Neural progenitor cell (in vitro differentiated cells): ENCODE results near the gene TNIK. TPM values are rescaled to one million over a fixed set of nuclear protein-coding genes. Genes with fewer than 3 reads are reported as not detected.

Experiments
- DNase-seq: peaks from one replicate; pipeline ENCODE4 v3.0.0-alpha.2; 2016; ENCODE audit warnings: low spot score
- H2AFZ ChIP-seq: fragments of 200-600 bp; sonication (generic); replicated peaks from 2 replicates; pipeline ENCODE4 v1.6.1; 2016; ENCODE audit warnings: antibody characterized with exemption
- H3F3A ChIP-seq: fragments of 200-600 bp; sonication (generic); 2 replicates; pipeline ENCODE4 v1.6.1; 2016; ENCODE audit warnings: antibody characterized with exemption, low read depth
- H3K27ac ChIP-seq: fragments of 200-600 bp; sonication (generic); 2 replicates; pipeline ENCODE4 v1.5.1; 2016; ENCODE audit warnings: mild to moderate bottlenecking
- H3K27me3 ChIP-seq: fragments of 200-600 bp; sonication (generic); 2 replicates; pipeline ENCODE4 v1.6.1; 2016; ENCODE audit warnings: mild to moderate bottlenecking, moderate library complexity
- H3K36me3 ChIP-seq: fragments of 200-600 bp; sonication (generic); 2 replicates; pipeline ENCODE4 v1.5.1; 2016
- H3K4me1 ChIP-seq: fragments of 200-600 bp; sonication (generic); 2 replicates; pipeline ENCODE4 v1.6.1; 2016; ENCODE audit warnings: mixed run types
- H3K4me2 ChIP-seq: fragments of 200-600 bp; sonication (generic); 2 replicates; pipeline ENCODE4 v1.6.1; 2016
- H3K4me3 ChIP-seq: fragments of 200-600 bp; sonication (generic); 2 replicates; pipeline ENCODE4 v1.5.1; 2016
- H3K79me2 ChIP-seq: fragments of 200-600 bp; sonication (generic); 2 replicates; pipeline ENCODE4 v1.6.1; 2016; ENCODE audit warnings: low read depth
- H3K9ac ChIP-seq: fragments of 200-600 bp; sonication (generic); 2 replicates; pipeline ENCODE4 v1.6.1; 2016
- H3K9me3 ChIP-seq: fragments of 200-600 bp; sonication (generic); 2 replicates; pipeline ENCODE4 v1.5.1; 2016; ENCODE audit warnings: low read depth
- H4K20me1 ChIP-seq: fragments of 200-600 bp; sonication (generic); 2 replicates; pipeline ENCODE4 v1.6.1; 2016; ENCODE audit warnings: low read depth
- H3K27ac Mint-ChIP-seq: 3 replicates; pipeline ENCODE4 v1.8.0; 2021; ENCODE audit warnings: mixed read lengths
- H3K27me3 Mint-ChIP-seq: 2 replicates; pipeline ENCODE4 v1.8.0; 2022; ENCODE audit warnings: low read depth, mild to moderate bottlenecking, inconsistent platforms, moderate library complexity, mixed read lengths; ENCODE audit not compliant: insufficient read depth
- H3K36me3 Mint-ChIP-seq: 3 replicates; pipeline ENCODE4 v1.8.0; 2021; ENCODE audit warnings: mixed read lengths
- H3K4me1 Mint-ChIP-seq: 3 replicates; pipeline ENCODE4 v1.8.0; 2021; ENCODE audit warnings: mixed read lengths
- H3K4me3 Mint-ChIP-seq: 3 replicates; pipeline ENCODE4 v1.8.0; 2021; ENCODE audit warnings: mild to moderate bottlenecking, moderate library complexity, mixed read lengths
- H3K9me3 Mint-ChIP-seq: 3 replicates; pipeline ENCODE4 v1.8.0; 2020; ENCODE audit warnings: mixed read lengths
- EZH2 ChIP-seq: fragments of 200-600 bp; sonication (generic); IDR thresholded peaks from 2 replicates; pipeline ENCODE4 v1.6.1; 2017; ENCODE audit warnings: antibody characterized with exemption, mild to moderate bottlenecking, moderate library complexity
- EZH2phosphoT487 ChIP-seq: fragments of 200-600 bp; sonication (generic); IDR thresholded peaks from 2 replicates; pipeline ENCODE4 v1.6.1; 2017; ENCODE audit warnings: antibody characterized with exemption
- total RNA-seq: library from RNA; depleted of rRNA; stranded (reverse); fragments of >200 nt; gene quantifications from 2 replicates; pipeline ENCODE4 v1.2.3, GENCODE V29; 2015; ENCODE audit warnings: low replicate concordance
- TF ChIP-seq, protein P1 (sequence below): fragments of 200-600 bp; sonication (generic); IDR thresholded peaks from 2 replicates; pipeline ENCODE4 v1.5.1; 2017; ENCODE audit warnings: antibody characterized with exemption, mild to moderate bottlenecking

Gene TNIK
- total RNA-seq, 1 donor from 2014 or later: 3.0 TPM

DNA sequence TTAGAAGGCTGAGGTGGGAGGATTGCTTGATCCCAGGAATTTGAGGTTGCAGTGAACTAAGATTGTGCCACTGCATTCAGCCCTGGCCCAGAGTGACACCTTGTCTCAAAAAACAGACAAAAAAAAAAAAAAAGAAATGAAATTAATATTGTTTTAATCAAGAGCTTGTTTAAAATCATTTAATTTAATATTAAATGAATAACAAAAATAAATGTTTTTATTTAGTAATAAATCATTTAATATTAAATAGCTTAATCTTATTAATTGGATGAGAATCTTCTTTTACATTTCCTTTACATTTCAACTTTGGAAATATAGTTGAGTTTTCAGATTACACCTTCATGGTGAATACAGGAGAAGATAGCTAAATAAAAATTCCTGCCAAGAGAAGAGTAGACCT is 29.7 kb downstream of the TNIK start:
- no peak overlapping the region for H3K4me3 Mint-ChIP-seq
- H3K27me3 ChIP-seq: no peaks in the 10 kb centered on the region
- peaks cover 5% of the 10 kb centered on the region for H3K9me3 ChIP-seq
- H3K9me3 Mint-ChIP-seq: no peaks in the 10 kb centered on the region
- no peaks in the 10 kb centered on the region for H3K27me3 Mint-ChIP-seq
- peaks cover 6% of the 10 kb centered on the region for H3K36me3 Mint-ChIP-seq
- no peaks in the 10 kb centered on the region for H3K4me1 Mint-ChIP-seq
- H3K9ac ChIP-seq: no peak overlapping the region
- TF ChIP-seq, protein P1, sequence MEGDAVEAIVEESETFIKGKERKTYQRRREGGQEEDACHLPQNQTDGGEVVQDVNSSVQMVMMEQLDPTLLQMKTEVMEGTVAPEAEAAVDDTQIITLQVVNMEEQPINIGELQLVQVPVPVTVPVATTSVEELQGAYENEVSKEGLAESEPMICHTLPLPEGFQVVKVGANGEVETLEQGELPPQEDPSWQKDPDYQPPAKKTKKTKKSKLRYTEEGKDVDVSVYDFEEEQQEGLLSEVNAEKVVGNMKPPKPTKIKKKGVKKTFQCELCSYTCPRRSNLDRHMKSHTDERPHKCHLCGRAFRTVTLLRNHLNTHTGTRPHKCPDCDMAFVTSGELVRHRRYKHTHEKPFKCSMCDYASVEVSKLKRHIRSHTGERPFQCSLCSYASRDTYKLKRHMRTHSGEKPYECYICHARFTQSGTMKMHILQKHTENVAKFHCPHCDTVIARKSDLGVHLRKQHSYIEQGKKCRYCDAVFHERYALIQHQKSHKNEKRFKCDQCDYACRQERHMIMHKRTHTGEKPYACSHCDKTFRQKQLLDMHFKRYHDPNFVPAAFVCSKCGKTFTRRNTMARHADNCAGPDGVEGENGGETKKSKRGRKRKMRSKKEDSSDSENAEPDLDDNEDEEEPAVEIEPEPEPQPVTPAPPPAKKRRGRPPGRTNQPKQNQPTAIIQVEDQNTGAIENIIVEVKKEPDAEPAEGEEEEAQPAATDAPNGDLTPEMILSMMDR: no peak
- TF ChIP-seq EZH2phosphoT487 (no peak), EZH2 (no peak)
- H3K4me1 ChIP-seq: peaks cover 38% of the 10 kb centered on the region
- no peak overlapping the region for H2AFZ ChIP-seq
- no peak overlapping the region for H3K4me2 ChIP-seq
- no peak overlapping the region for H3K27ac Mint-ChIP-seq
- peaks cover 5% of the 10 kb centered on the region for H3K36me3 ChIP-seq
- no peaks in the 10 kb centered on the region for H3K79me2 ChIP-seq
- no peak overlapping the region for H3K27ac ChIP-seq
- H3K4me3 ChIP-seq: no peak overlapping the region
- H3F3A ChIP-seq: peaks cover 33% of the 10 kb centered on the region
- no peak for DNase-seq
- no peaks in the 10 kb centered on the region for H4K20me1 ChIP-seq

DNA sequence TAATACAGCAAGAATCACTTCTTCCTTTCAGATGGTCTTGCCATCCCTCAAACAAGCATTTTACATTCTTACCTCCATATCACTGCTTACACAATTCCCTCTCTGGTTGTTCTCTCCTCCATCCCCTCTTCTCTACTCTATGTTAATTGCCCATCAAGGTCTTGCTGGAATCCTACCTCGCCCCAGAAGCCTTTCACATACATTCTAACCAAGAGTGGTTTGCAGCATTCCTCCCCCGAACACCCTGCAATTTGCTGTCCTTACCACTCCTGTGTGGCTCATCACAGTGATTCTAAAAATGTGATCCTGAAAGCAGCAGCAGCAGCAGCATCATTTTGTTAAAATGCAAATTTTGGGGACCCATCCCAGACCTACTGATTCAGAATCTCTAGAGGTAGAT is 30.6 kb downstream of the TNIK start:
- H3K4me2 ChIP-seq: peak overlapping the region; percentile 7

DNA sequence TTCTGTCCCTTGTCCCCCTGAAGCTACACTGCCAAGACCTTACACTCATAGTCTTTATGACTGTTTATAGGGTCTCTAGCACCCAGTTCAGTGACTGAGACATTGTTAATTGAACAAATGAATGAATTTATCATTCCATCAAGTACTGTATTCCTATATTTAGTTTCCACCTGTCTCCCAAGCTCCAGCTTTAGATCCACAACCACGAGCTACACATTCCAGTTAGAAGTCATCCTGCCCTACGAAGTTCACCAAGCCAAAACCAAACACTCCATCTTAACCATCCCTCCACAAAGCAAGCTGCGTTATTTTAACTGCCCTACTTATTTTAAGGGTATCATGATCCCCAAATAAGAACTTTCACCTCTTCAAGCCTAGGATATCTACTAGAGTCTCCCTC is 31.3 kb downstream of the TNIK start:
- no peaks in the 10 kb centered on the region for H3K27me3 Mint-ChIP-seq
- TF ChIP-seq, protein P1: no peak
- TF ChIP-seq EZH2phosphoT487 (no peak), EZH2 (no peak)
- Histone ChIP-seq H4K20me1 (no peaks in the 10 kb centered on the region), H3K4me2 (peak overlapping the region; percentile 65), H3K27me3 (no peaks in the 10 kb centered on the region), H3K4me1 (peaks cover 35% of the 10 kb centered on the region), H2AFZ (peak overlapping the region; percentile 74), H3K4me3 (no peak overlapping the region), H3K9ac (no peak overlapping the region), H3K27ac (peak overlapping the region; percentile 71), H3F3A (peaks cover 33% of the 10 kb centered on the region), H3K79me2 (no peaks in the 10 kb centered on the region), H3K36me3 (peaks cover 5% of the 10 kb centered on the region), H3K9me3 (peaks cover 5% of the 10 kb centered on the region)
- H3K27ac Mint-ChIP-seq: no peak overlapping the region
- peaks cover 3% of the 10 kb centered on the region for H3K9me3 Mint-ChIP-seq
- peaks cover 5% of the 10 kb centered on the region for H3K36me3 Mint-ChIP-seq
- H3K4me3 Mint-ChIP-seq: no peak overlapping the region
- H3K4me1 Mint-ChIP-seq: no peaks in the 10 kb centered on the region
- DNase-seq: no peak

More for the DNA sequence above, 30.6 kb downstream of the TNIK start:
- Histone ChIP-seq H3K79me2 (no peaks in the 10 kb centered on the region), H3K4me1 (peaks cover 35% of the 10 kb centered on the region), H3F3A (peaks cover 33% of the 10 kb centered on the region), H3K9me3 (peaks cover 5% of the 10 kb centered on the region), H3K4me3 (no peak overlapping the region), H3K27me3 (no peaks in the 10 kb centered on the region), H3K9ac (no peak overlapping the region), H3K36me3 (peaks cover 5% of the 10 kb centered on the region), H2AFZ (peak overlapping the region; percentile 66), H3K27ac (no peak overlapping the region), H4K20me1 (no peaks in the 10 kb centered on the region)
- TF ChIP-seq, protein P1: no peak
- TF ChIP-seq EZH2 (no peak), EZH2phosphoT487 (no peak)
- Mint-ChIP-seq H3K27ac (no peak overlapping the region), H3K9me3 (no peaks in the 10 kb centered on the region), H3K4me3 (no peak overlapping the region), H3K27me3 (no peaks in the 10 kb centered on the region), H3K4me1 (no peaks in the 10 kb centered on the region), H3K36me3 (peaks cover 3% of the 10 kb centered on the region)
- DNase-seq: no peak
